ENCODE results near the gene MORN4. TPM values are rescaled to one million over a fixed set of nuclear protein-coding genes. Genes with fewer than 3 reads are reported as not detected.

Gene MORN4
- total and polyA plus RNA-seq, 4 donors, result 4.1 to 16.1 (median 7.0) TPM

- Histone ChIP-seq H3K9ac (ENCODE audit: insufficient read depth in 1 of 2, low read length in 2 of 2) (no peak overlapping the region), H3K27ac (ENCODE audit: low read depth in 1 of 2, low read length in 1 of 2) (no peak overlapping the region), H3K9me3 (ENCODE audit: control insufficient read depth in 4 of 4, insufficient read depth in 3 of 4, low read length in 3 of 4) (no peaks in the 10 kb centered on the region), H3K4me3 (no peak overlapping the region), H3K4me1 (ENCODE audit: control insufficient read depth in 5 of 5, insufficient read depth in 5 of 5, low read length in 5 of 5) (no peaks in the 10 kb centered on the region), H3K36me3 (ENCODE audit: control insufficient read depth in 4 of 4, insufficient read depth in 4 of 4, low read length in 4 of 4) (no peaks in the 10 kb centered on the region), H3K27me3 (ENCODE audit: control insufficient read depth in 3 of 3, insufficient read depth in 3 of 3, low read length in 2 of 3) (no peaks in the 10 kb centered on the region)
- WGBS, 2 donors, result 86 to 89% methylated on average over 1 of the region's 1 CpG
- TF ChIP-seq, protein P1, sequence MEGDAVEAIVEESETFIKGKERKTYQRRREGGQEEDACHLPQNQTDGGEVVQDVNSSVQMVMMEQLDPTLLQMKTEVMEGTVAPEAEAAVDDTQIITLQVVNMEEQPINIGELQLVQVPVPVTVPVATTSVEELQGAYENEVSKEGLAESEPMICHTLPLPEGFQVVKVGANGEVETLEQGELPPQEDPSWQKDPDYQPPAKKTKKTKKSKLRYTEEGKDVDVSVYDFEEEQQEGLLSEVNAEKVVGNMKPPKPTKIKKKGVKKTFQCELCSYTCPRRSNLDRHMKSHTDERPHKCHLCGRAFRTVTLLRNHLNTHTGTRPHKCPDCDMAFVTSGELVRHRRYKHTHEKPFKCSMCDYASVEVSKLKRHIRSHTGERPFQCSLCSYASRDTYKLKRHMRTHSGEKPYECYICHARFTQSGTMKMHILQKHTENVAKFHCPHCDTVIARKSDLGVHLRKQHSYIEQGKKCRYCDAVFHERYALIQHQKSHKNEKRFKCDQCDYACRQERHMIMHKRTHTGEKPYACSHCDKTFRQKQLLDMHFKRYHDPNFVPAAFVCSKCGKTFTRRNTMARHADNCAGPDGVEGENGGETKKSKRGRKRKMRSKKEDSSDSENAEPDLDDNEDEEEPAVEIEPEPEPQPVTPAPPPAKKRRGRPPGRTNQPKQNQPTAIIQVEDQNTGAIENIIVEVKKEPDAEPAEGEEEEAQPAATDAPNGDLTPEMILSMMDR (IDR thresholded peaks at IDR 0.05; ENCODE audit: control extremely low read depth, extremely low read depth), result no peak
- ATAC-seq (ENCODE audit: insufficient read depth, low FRiP score) (no peak), DNase-seq (peak in 1 of 3 donors; percentile 14)
Observed at GRCh38 chr10:97623277-97623676, 10.0 kb downstream of the MORN4 start.

- WGBS, 2 donors, result 95 to 98% methylated on average over 3 to 4 of the region's 4 CpGs
- H3K9me3 ChIP-seq (ENCODE audit: control insufficient read depth in 4 of 4, insufficient read depth in 3 of 4, low read length in 3 of 4), result no peaks in the 10 kb centered on the region
- peaks cover 0 to 4% (median 1%) of the 10 kb centered on the region in 4 donors for H3K36me3 ChIP-seq (ENCODE audit: control insufficient read depth in 4 of 4, insufficient read depth in 4 of 4, low read length in 4 of 4)
- ATAC-seq (ENCODE audit: insufficient read depth, low FRiP score) (no peak), DNase-seq (no peak)
- H3K27ac ChIP-seq (ENCODE audit: low read depth in 1 of 2, low read length in 1 of 2), result no peak overlapping the region
- no peaks in the 10 kb centered on the region for H3K4me1 ChIP-seq (ENCODE audit: control insufficient read depth in 5 of 5, insufficient read depth in 5 of 5, low read length in 5 of 5)
- no peak overlapping the region for H3K9ac ChIP-seq (ENCODE audit: insufficient read depth in 1 of 2, low read length in 2 of 2)
- no peak overlapping the region for H3K4me3 ChIP-seq
- no peaks in the 10 kb centered on the region for H3K27me3 ChIP-seq (ENCODE audit: control insufficient read depth in 3 of 3, insufficient read depth in 3 of 3, low read length in 2 of 3)
- TF ChIP-seq, protein P1 (IDR thresholded peaks at IDR 0.05; ENCODE audit: control extremely low read depth, extremely low read depth), result no peak
Observed at GRCh38 chr10:97618733-97619132, 14.6 kb downstream of the MORN4 start.

- Histone ChIP-seq H3K36me3 (ENCODE audit: control insufficient read depth in 4 of 4, insufficient read depth in 4 of 4, low read length in 4 of 4) (peaks cover 0 to 4% (median 1%) of the 10 kb centered on the region in 4 donors), H3K9me3 (ENCODE audit: control insufficient read depth in 4 of 4, insufficient read depth in 3 of 4, low read length in 3 of 4) (no peaks in the 10 kb centered on the region), H3K27me3 (ENCODE audit: control insufficient read depth in 3 of 3, insufficient read depth in 3 of 3, low read length in 2 of 3) (no peaks in the 10 kb centered on the region), H3K4me1 (ENCODE audit: control insufficient read depth in 5 of 5, insufficient read depth in 5 of 5, low read length in 5 of 5) (no peaks in the 10 kb centered on the region), H3K9ac (ENCODE audit: insufficient read depth in 1 of 2, low read length in 2 of 2) (no peak overlapping the region), H3K27ac (ENCODE audit: low read depth in 1 of 2, low read length in 1 of 2) (no peak overlapping the region), H3K4me3 (no peak overlapping the region)
- DNase-seq, result no peak
- TF ChIP-seq, protein P1 (IDR thresholded peaks at IDR 0.05; ENCODE audit: control extremely low read depth, extremely low read depth), result no peak
- ATAC-seq (ENCODE audit: insufficient read depth, low FRiP score), result no peak
- WGBS, 2 donors, result 89 to 100% methylated on average over 4 of the region's 4 CpGs
Observed at GRCh38 chr10:97618285-97618684, 15.0 kb downstream of the MORN4 start.

DNA sequence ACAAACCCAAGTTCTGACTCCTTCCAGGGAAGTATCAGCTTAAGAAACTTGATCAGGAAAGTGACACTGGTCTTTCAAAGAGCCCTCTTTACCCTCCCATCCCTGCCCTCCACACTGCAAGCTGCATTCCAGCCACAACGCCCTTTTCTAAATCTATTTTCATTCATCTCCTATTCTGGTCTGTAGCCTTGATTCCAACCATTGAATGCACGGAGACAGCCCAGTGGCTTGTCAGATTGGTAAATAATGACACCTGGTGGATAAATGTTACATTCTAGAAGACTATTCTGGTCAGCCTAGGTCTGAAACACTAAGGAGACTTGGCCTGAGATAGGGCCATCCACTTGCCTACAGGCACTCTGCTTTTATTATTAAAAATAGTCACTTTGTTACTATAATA lies 20.9 kb downstream of the MORN4 start:
- TF ChIP-seq, protein P1 (IDR thresholded peaks at IDR 0.05; ENCODE audit: control extremely low read depth, extremely low read depth), result no peak
- H3K4me1 ChIP-seq (ENCODE audit: control insufficient read depth in 5 of 5, insufficient read depth in 5 of 5, low read length in 5 of 5), result peaks cover 0 to 3% (median 0%) of the 10 kb centered on the region in 5 donors
- H3K36me3 ChIP-seq (ENCODE audit: control insufficient read depth in 4 of 4, insufficient read depth in 4 of 4, low read length in 4 of 4), result peaks cover 0 to 4% (median 1%) of the 10 kb centered on the region in 4 donors
- WGBS, 2 donors, result 43 to 71% methylated on average over 2 of the region's 2 CpGs
- no peak overlapping the region for H3K9ac ChIP-seq (ENCODE audit: insufficient read depth in 1 of 2, low read length in 2 of 2)
- H3K9me3 ChIP-seq (ENCODE audit: control insufficient read depth in 4 of 4, insufficient read depth in 3 of 4, low read length in 3 of 4), result no peaks in the 10 kb centered on the region
- ATAC-seq (ENCODE audit: insufficient read depth, low FRiP score), result no peak
- H3K27ac ChIP-seq (ENCODE audit: low read depth in 1 of 2, low read length in 1 of 2), result peak overlapping the region in 1 of 2 donors; percentile 48
- no peaks in the 10 kb centered on the region for H3K27me3 ChIP-seq (ENCODE audit: control insufficient read depth in 3 of 3, insufficient read depth in 3 of 3, low read length in 2 of 3)
- DNase-seq, result peak in 2 of 3 donors; percentile 26 to 40
- H3K4me3 ChIP-seq, result no peak overlapping the region

Measured in lung (tissue), 12 donors.